ENCODE results near the gene SHISA8. TPM values are rescaled to one million over a fixed set of nuclear protein-coding genes. Genes with fewer than 3 reads are reported as not detected.

SHISA8 gene
- total RNA-seq, 2 donors from 2014 or later = 0.31 to 0.67 TPM

DNA sequence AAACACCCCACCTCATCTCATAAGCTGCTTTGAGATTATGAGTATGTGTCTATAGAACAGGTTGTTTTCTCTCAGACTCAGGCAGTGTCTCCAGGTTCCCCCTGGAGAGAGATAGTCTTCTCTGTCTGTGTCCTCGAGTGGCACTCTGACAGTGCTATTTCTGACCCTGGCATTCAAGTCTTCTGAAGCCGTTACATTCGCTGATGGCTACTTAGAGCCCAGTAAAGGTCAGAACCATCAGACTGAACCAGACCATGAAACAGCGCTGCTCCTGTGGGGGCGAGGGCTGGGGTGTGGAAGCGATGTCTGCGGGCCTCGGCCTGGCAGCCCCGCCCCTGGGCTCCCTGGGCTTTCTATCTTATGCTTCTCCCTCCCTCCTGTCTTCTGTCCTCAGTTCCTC is 23.5 kb downstream of the SHISA8 start:
- Histone ChIP-seq H3K4me3 (no peak overlapping the region), H3K9me3 (no peaks in the 10 kb centered on the region), H3K27me3 (no peaks in the 10 kb centered on the region), H3K27ac (peak overlapping the region; percentile 62 to 76), H3K4me1 (peaks cover 0 to 35% of the 10 kb centered on the region in 2 donors), H3K36me3 (peaks cover 60% of the 10 kb centered on the region)
- no peak for TF ChIP-seq CTCF (IDR thresholded peaks at IDR 0.05)
- DNase-seq (ENCODE audit: low spot score) = no peak

DNA sequence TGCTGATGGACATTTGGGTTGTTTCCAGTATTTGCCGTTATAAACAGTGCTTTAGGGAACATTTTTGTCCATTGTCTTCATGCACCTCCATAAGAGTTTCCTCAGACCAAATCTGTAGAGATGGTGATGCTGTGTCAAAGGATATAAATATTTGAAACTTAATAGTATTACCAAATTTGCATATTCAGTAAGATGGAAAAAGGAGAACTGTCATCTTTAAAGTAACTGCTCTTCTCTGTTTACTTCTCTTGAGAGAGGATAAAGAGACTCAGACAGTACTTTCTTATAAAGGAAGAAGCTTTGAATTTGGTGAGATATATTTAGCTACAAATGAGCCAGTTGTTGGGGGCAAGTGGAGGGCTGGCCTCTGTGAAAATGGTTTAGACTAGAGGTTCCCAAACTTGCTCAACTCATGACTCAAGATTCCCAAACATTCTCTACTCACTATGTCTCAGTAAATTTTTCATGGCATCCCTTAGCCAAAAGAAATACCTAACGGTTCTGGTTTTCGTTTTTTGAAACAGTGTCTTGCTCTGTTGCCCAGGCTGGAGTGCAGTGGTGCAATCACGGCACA is 26.2 kb downstream of the SHISA8 start:
- no peak overlapping the region for H3K4me3 ChIP-seq
- DNase-seq (ENCODE audit: low spot score) = no peak
- H3K27ac ChIP-seq = no peak overlapping the region
- peaks cover 0 to 26% of the 10 kb centered on the region in 2 donors for H3K4me1 ChIP-seq
- no peak for TF ChIP-seq CTCF (IDR thresholded peaks at IDR 0.05)
- H3K27me3 ChIP-seq = no peaks in the 10 kb centered on the region
- H3K36me3 ChIP-seq = peaks cover 64% of the 10 kb centered on the region
- H3K9me3 ChIP-seq = no peaks in the 10 kb centered on the region

DNA sequence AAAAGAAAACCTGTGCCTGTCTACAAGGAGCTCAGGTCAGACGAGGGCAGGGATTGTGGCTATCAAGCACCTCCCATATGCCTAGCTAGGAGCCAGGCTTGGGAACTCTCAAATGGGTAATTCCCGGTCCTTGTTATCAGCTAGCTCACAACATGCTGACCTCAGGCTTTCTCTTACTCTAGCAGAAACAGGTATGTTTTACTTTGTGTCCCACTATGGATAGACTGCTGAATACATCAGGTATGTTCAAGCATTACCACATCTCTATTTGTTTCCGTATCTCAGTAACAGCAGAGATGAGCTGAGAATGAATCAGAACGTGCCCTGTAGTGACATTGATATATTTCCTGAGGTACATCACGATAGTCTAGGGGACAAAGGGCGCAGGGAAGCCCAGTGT is 29.4 kb downstream of the SHISA8 start:
- peaks cover 92% of the 10 kb centered on the region for H3K36me3 ChIP-seq
- DNase-seq (ENCODE audit: low spot score) = no peak

GRCh38 chr22:41885116-41885515 is 29.8 kb downstream of the SHISA8 start:
- H3K36me3 ChIP-seq = peaks cover 93% of the 10 kb centered on the region
- TF ChIP-seq CTCF (IDR thresholded peaks at IDR 0.05) = no peak
- H3K27me3 ChIP-seq = no peaks in the 10 kb centered on the region
- no peaks in the 10 kb centered on the region for H3K4me1 ChIP-seq
- DNase-seq (ENCODE audit: low spot score) = no peak
- H3K4me3 ChIP-seq = no peak overlapping the region
- no peaks in the 10 kb centered on the region for H3K9me3 ChIP-seq
- H3K27ac ChIP-seq = no peak overlapping the region

More for the DNA sequence above, 29.4 kb downstream of the SHISA8 start:
- H3K9me3 ChIP-seq = no peaks in the 10 kb centered on the region
- no peaks in the 10 kb centered on the region for H3K4me1 ChIP-seq
- TF ChIP-seq CTCF (IDR thresholded peaks at IDR 0.05) = no peak
- no peak overlapping the region for H3K27ac ChIP-seq
- no peak overlapping the region for H3K4me3 ChIP-seq
- H3K27me3 ChIP-seq = no peaks in the 10 kb centered on the region

GRCh38 chr22:41883400-41883799 is 31.5 kb downstream of the SHISA8 start:
- Histone ChIP-seq H3K4me3 (no peak overlapping the region), H3K27me3 (no peaks in the 10 kb centered on the region), H3K4me1 (no peaks in the 10 kb centered on the region), H3K36me3 (peaks cover 92% of the 10 kb centered on the region), H3K27ac (no peak overlapping the region), H3K9me3 (no peaks in the 10 kb centered on the region)
- DNase-seq (ENCODE audit: low spot score) = no peak
- no peak for TF ChIP-seq CTCF (IDR thresholded peaks at IDR 0.05)

GRCh38 chr22:41880653-41881052 is 34.2 kb downstream of the SHISA8 start:
- TF ChIP-seq CTCF (IDR thresholded peaks at IDR 0.05) = no peak
- peaks cover 92% of the 10 kb centered on the region for H3K36me3 ChIP-seq

More at GRCh38 chr22:41880653-41881052, 34.2 kb downstream of the SHISA8 start:
- H3K27ac ChIP-seq = no peak overlapping the region
- no peaks in the 10 kb centered on the region for H3K27me3 ChIP-seq
- no peak for DNase-seq (ENCODE audit: low spot score)
- H3K4me1 ChIP-seq = no peaks in the 10 kb centered on the region
- H3K4me3 ChIP-seq = no peak overlapping the region
- no peaks in the 10 kb centered on the region for H3K9me3 ChIP-seq
